Bronchial epithelial cell (primary cell): ENCODE measurements around the gene L1CAM. TPM values are rescaled to one million over a fixed set of nuclear protein-coding genes. Genes with fewer than 3 reads are reported as not detected.

Experiments
- DNase-seq: peaks from one replicate; pipeline ENCODE4 v3.0.0-alpha.2; 2010; ENCODE audit warnings: low read depth
- FAIRE-seq: peaks from 2 replicates; lab custom pipeline; 2011; peaks lifted over from hg19 to GRCh38; lab: Jason Lieb, UNC
- H3K27me3 ChIP-seq: 2 replicates; pipeline ENCODE4 v1.5.1; 2011; ENCODE audit warnings: low read length; ENCODE audit not compliant: control insufficient read depth, insufficient read depth
- H3K36me3 ChIP-seq: 2 replicates; pipeline ENCODE4 v1.5.1; 2011; ENCODE audit warnings: low read length; ENCODE audit not compliant: control insufficient read depth, insufficient read depth
- H3K4me3 ChIP-seq: 2 replicates; pipeline ENCODE4 v1.5.1; 2011; ENCODE audit warnings: mild to moderate bottlenecking, low read depth, low read length, control low read depth
- CTCF ChIP-seq: IDR thresholded peaks from 2 replicates; pipeline ENCODE4 v1.5.1; 2011; ENCODE audit warnings: mild to moderate bottlenecking, moderate library complexity, low read length, control low read depth, inconsistent platforms; ENCODE audit not compliant: insufficient read depth, severe bottlenecking
- total RNA-seq: library from RNA; depleted of rRNA; stranded (reverse); fragments of >200 nt; gene quantifications from 2 replicates; pipeline ENCODE4 v1.2.1, GENCODE V29; 2014

The L1CAM gene
- total RNA-seq, 1 donor from 2014 or later = 0.26 TPM

DNA sequence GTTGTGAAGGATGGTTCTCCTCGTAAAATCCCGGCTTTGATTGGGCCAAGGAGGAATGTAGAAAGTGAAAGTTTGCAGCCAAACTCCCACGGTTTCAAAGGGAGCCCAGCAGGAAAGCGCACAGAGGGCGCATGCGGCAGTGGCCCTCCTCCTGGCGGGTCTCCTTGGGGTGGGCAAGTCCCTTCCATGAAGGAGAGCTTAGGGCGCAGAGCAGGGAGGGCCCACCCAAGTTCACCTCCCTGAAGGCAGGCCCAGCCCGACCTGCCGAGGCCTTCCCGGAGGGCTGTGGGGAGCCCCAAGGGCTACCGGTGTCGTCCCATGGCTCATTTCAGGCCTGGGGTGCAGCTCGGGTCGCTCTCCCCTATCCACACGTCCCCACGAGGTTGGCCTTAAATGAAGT is 57.7 kb downstream of the L1CAM start:
- Histone ChIP-seq H3K4me3 (no peak overlapping the region), H3K27me3 (peaks cover 12% of the 10 kb centered on the region)
- FAIRE-seq = no peak

GRCh38 chrX:153827903-153828302 is 58.1 kb downstream of the L1CAM start:
- Histone ChIP-seq H3K27me3 (peaks cover 12% of the 10 kb centered on the region), H3K4me3 (no peak overlapping the region), H3K36me3 (no peaks in the 10 kb centered on the region)
- FAIRE-seq = no peak
- no peak for DNase-seq
- no peak for TF ChIP-seq CTCF

More for the DNA sequence above, 57.7 kb downstream of the L1CAM start:
- no peak for DNase-seq
- no peaks in the 10 kb centered on the region for H3K36me3 ChIP-seq
- no peak for TF ChIP-seq CTCF

DNA sequence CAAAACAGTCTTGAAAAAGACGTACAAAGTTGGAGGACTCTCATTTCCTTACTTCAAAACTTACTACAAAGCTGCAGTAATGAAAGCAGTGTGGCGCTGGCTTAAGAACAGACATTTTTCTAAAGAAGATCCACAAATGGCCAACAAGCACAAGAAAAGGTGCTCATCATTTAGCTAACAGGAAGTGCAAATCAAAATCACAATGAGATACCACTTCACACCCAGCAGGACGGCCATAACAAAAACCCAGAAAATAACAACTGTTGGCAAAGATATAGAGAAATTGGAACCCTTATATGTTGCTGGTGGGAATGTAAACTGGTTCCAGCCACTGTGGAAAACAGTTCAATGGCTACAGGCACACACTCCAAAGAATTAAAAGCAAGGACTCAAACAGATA is 59.0 kb downstream of the L1CAM start:
- Histone ChIP-seq H3K36me3 (no peaks in the 10 kb centered on the region), H3K27me3 (peaks cover 12% of the 10 kb centered on the region), H3K4me3 (no peak overlapping the region)
- DNase-seq (no peak), FAIRE-seq (no peak)
- no peak for TF ChIP-seq CTCF

DNA sequence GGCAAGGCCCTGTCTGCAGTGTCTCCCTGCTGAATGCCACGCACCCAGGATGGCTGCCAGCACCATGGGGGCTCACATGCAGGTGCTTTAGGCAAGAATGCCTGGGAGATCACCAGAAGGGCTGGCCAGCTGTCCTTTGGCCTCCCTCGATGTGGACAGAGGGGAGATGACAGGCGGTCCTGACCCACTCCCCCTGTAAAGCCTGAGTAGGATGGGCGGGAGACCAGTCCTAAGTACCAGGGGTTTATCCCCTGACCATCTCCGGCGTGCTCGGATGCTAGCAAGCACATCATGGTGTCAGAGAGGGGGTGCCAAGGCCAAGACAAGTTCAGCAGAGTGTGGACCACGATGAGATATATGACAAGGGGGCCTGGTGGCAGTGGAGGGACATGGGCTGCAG is 60.9 kb downstream of the L1CAM start:
- Histone ChIP-seq H3K27me3 (peaks cover 6% of the 10 kb centered on the region), H3K36me3 (no peaks in the 10 kb centered on the region), H3K4me3 (no peak overlapping the region)
- DNase-seq (no peak), FAIRE-seq (no peak)
- no peak for TF ChIP-seq CTCF

DNA sequence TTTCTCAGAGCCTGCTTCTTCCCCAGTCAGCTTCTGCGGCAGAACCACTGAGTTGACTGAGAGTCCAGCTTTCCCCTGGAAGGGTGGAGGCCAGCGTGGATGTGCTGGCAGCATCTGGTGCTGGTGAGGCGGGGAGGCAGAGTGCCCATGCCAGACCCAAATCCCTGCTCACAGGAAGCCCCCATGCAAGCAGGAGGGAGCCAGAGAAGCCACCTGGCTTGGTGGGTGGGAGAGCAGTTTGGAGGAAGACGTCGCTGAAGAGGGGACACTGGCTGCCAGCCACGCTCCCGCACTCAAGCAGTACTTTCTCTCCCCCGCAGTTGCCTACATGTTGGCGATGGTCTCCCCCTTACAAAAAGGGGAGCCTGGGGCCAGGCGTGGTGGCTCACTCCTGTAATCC is 61.6 kb downstream of the L1CAM start:
- Histone ChIP-seq H3K36me3 (no peaks in the 10 kb centered on the region), H3K4me3 (no peak overlapping the region), H3K27me3 (peaks cover 5% of the 10 kb centered on the region)
- FAIRE-seq (no peak), DNase-seq (no peak)
- TF ChIP-seq CTCF = no peak

GRCh38 chrX:153821066-153821465 is 64.9 kb downstream of the L1CAM start:
- Histone ChIP-seq H3K4me3 (no peak overlapping the region), H3K36me3 (no peaks in the 10 kb centered on the region), H3K27me3 (no peaks in the 10 kb centered on the region)
- DNase-seq (no peak), FAIRE-seq (no peak)
- no peak for TF ChIP-seq CTCF
